Hematopoietic multipotent progenitor cell (in vitro differentiated cells): Measurements from ENCODE around the gene CD82. TPM values are rescaled to one million over a fixed set of nuclear protein-coding genes. Genes with fewer than 3 reads are reported as not detected.
"Not testable (repeated sequence)": the region's sequence is repeated elsewhere in the genome, so short reads cannot be mapped to it uniquely, and the experiment has no call there.

Source experiments
- DNase-seq, 3 donors: peaks; one replicate each; pipeline ENCODE4 v3.0.0-alpha.2; 2011 to 2015; ENCODE audit warnings: low read depth in 2 of 3, low spot score in 2 of 3
- total RNA-seq: library from RNA; depleted of rRNA; stranded (reverse); fragments of >200 nt; gene quantifications from one replicate; pipeline ENCODE4 v1.2.3, GENCODE V29; 2012

Gene CD82
- total RNA-seq, 1 donor = 326 TPM

DNA sequence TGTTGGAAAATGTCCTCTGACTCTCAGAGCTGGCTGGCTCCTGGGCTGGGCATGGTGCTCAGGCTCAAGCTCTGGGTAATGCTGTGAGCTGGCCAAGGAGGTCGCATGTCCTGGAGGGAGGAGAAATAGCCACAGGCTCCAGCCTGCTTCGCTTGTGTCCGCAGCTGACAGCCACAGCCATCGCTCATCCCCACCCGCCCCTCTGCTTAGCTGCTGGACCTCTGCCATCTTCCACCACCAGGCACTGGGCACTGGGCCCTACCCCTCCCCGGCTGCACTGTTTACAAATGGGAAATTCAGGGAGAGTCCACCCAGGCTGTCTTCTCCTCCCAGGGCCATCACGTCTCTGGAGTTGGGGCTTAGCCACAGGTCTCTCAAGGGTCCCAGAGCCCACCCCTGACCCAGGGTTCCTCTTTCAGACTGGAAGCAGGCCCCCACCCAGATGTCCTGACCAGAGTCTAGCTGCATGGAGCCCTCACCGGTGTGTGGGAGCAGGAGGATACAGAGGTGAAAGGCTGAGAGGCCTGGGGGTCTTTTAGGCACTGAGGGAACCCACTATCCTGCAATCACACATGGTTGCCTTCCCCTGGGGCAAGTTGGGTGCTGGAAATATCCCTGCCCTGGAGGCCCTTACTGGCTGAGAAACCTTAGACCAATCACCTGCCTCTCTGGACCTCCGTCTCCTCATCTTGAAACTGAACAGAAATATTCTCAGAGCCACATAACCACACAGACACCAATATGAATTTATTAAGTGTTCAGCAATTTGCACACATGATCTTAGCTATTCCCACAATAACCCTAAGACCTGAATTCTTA lies 62.7 kb downstream of the CD82 start:
- no peak for DNase-seq

DNA sequence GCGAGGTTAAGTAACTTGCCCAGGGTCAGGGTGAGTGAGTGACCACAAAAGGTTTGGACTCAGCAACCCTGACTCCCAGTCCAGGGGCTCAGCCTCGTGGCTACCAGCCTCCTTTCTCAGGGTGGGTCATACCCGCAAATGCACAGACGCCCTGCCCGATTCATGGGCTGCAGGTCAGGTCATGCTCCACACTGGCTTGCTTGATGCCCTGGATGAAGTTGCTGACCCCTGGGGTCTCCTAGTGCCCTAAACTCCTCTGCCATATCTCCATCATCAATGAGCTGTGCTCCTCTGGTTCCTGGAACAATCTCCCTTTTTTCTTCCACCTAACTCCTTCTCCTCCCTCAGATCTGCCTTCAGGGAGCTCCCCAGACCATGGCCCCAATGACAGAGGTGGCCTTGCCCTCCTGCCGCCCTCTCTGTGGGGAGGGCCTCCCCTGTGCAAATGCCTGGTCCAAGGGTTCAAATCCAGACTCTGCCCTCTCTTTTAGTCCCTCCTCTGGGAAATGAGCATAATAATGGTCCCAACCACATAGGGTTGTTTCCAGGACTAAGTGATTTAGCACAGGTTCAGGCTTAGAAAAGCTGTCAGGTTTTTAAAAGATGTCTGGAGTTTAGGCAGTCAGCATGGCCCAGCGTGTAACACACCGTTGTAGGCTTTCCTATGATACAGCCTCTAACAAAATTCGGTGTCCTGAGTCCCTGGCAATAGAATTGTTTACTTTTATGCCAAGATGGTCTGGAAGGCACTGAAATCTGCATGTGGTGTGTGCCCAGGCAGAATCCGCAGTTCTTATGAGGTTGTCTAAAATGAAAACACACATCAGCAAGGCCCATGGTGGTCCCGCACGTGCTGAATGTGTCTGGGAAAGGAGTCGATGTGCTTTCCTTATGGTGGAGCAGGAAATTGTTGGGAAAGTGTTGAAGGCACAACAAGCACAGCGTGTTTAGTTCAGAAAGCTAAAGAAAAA lies 63.6 kb downstream of the CD82 start:
- no peak for DNase-seq

DNA sequence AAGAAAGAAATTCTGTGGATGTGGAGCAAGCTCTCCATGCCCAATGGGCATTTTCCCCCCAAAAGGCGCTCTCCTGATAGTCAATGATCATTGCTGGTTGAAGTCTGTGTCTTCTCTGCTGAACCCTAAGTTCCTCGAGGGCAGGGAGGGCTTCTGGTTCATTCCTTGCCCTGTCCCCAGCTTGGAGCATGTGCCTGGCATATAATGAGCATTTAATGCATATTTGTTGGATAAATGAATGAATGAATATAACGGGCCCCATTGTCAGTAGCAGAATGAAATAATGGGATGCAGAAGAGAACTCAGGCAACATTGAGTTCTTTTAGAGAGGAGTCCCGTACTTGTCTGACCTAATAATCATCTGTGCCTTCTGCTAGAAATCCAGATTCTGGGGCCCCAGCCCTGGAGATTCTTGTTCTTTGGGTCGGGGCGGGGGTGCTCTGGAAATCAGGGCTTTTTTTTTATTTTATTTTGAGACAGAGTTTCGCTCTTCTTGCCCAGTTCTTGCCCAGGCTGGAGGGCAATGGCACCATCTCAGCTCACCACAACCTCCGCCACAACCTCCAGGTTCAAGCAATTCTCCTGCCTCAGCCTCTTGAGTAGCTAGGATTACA lies 64.4 kb downstream of the CD82 start:
- no peak for DNase-seq

DNA sequence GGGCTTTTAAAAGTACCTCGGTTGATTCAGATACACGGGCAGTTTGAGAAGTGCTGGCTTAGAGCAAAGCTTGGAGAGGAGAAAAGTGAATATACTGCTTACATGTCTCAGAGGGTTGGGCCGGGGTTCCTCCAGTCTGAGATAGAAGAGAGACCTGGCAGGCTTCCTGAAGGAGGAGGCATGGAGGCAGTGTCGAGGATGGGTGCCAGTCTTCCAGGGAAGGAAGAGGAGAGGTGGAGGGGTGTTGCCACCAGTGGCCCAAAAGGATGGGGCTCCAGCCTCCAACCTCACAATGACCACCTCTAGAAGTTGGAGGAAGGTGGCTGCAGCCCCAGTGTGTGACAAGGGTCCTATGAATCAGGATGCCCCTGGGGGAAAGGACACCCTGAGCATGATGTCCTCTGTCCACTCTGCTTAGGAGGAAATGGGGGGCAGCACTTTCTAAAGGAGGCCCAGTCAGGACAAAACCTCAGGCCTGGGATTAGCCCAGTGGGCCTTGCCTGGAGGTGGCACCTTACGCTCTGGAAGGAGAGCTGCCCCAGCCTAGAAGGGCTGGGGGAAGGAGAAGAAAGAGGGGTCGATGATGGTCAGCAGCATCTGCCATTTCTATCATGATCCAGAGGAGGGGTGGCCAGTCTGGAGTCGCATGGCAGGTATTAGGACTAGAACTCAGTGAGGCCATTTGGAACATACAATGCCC lies 65.2 kb downstream of the CD82 start:
- no peak for DNase-seq

DNA sequence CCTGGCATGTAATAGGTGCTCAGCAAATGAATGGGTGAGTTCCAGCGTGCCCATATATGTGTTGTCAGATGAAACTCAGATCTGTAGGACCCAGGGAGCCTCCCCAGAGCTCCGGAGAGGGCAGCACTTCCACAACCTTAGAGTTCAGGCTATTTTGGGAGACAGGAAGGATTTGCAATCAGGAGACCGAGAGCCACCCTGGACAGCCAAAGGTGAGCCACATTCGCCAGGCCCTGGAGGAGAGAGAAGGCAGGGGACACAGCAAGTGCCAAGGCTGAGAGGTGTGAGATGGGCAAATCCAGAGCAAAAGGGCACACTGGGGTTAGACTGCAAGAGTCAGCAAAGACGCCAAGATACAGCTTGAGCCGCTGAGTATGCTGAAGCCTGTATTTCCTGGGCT lies 66.4 kb downstream of the CD82 start:
- no peak for DNase-seq

DNA sequence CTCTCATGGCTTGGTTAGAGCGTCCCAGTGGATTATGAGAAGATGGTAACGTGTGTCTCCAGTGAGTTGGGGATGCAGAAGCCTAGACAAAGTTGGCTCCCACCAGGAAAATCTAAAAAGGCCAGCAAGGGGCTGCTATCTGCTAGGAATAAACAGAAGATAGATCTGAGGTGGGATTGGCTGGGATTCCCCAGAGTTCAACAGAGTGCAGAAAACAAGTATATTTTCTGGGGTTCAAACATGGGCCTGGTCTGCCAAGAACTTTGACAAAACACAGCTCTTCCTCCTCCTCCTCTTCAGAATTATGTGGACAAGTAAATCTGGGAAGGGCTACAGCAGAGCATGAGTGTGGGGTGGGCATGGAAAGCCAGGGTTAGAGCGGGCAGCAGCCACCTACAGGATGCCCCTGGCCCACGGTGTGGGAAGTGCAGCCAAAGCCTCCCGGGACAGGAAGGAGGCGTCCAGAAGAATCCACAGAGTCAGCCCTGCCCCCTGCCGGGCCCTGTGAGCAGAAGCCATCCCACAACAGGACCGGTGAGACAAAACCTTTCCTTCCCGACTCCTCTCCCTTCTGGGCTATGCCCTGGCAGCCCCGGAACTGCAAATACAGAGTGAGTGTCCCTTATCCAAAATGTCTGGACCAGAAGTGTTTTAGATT lies 67.1 kb downstream of the CD82 start:
- DNase-seq = peak in 2 of 3 donors; percentile 35 to 36

DNA sequence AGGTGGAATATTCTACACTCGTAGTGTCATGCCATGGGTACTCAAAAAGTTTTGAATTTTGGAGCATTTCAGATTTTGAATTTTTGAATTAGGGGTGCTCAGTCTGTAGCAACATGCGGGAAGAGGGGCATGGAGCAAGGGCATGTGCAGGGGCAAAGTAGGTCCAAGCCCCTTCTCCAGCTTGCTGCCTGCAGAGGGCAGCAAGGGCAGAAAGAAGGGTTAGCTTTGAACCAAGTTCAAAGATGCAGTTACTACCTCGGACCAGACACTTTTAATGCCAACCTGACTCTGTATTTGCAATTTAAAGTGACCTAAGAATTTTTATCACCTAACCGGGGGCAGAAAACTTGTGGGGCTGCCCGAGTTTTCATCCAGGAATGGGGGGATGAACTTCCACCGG lies 68.2 kb downstream of the CD82 start:
- DNase-seq = peak in 1 of 3 donors; percentile 22

DNA sequence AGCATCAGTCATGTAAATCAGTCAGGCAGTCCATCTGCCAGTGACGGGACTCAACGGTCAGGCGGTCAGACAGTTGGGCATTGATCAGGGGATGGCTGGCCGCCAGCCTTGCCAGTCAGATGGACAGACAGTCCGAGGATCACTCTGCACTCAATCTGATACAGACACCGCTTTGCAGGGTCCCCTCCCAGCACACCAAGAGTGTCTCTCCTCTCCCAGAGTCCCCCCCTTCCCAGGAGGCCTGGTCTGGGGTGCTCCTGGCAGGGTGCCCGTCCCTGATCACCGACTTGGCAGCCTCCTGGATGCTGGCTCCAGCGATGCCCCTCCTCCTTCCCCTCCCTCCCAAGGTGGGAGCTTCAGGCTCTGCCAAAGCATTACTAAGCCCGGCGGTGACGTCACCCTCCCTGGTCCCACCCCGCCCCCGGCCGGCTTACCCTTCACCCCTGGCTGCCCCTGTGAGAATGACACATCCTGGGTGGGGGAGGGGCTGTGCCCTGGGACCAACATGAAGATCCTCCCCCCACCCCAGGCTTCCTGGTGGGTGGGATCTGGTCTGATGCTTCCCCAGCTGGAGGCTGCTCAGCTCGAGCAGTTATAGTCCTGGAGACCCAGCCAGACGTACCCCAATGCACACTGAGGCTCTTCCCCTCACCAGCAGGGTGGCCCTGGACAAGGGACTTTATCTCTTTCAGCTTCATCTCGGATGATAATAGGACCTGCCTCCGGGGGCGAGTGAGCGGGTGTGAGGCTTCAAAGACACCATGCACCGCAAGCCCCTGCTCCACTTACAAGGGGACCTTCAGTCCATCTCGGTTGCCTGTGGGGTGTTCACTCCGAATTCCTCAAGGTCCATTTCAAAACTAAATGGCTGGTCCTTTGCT lies 69.2 kb downstream of the CD82 start:
- no peak for DNase-seq

DNA sequence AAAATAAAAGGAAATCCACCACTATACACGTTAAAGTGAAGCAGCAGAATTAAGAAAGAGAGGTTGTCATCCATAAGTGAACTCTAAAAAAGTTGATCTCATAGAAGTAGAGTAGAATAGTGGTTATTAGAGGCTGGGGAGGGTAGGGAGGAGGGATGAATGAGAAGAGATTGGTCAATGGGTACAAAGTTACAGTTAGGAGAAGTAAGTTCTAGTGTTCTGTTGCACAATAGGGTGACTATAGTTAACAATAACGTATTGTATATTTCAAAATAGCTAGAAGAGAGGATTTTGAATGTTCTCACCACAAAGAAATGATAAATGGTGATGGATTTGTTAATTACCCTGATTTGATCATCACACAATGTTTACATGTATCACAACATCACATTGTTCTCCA lies 72.0 kb downstream of the CD82 start:
- DNase-seq = no peak

DNA sequence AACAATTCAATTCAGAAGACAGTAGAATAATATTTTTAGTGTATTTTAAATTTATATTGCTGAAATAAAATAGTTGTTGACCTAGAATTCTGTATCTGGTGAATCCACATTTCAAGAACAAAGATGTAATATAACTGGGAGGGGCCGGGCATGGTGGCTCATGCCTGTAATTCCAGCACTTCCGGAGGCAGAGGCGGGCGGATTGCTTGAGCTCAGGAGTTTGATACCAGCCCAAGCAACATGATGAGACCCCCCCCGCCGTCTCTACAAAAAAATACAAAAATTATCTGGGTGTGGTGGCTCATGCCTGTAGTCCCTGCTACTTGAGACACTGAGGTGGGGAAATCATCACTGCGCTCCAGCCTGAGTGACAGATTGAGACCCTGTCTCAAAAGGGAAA lies 72.6 kb downstream of the CD82 start:
- DNase-seq = no peak

DNA sequence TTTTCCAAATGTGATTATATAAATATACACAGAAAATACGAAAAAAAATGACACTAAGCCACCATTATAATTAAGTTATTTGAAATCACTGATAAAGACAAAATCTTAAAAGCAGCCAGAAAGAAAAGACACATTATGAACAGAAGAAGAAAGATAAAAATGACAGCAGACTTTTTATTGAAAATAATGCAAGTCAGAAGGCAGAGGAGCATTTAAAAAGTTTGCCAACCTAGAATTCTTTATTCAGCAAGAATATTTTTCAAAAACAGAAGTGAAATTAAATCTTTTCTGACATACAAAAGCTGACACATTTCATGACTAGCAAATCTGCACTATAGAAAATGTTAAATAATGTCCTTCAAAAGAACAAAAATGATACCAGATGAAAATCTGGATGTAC lies 77.8 kb downstream of the CD82 start:
- peak in 1 of 3 donors; percentile 33 for DNase-seq

DNA sequence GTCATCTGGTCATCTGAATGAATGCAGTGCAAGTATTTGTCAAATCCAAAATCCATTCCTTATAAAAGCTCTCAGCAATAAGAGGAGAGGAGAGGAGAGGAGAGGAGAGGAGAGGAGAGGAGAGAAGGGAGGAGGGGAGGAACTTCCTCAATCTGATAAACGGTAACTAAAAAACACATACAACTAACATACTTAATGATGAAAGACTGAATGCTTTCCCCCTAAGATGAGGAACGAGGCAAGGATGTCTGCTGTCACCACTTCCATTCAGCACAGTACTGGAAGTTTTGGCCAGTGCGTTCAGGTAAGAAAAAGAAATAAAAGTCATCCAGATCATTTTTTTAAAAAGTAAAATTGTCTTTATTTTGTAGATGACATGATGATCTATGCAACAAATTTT lies 80.4 kb downstream of the CD82 start:
- DNase-seq = no peak

DNA sequence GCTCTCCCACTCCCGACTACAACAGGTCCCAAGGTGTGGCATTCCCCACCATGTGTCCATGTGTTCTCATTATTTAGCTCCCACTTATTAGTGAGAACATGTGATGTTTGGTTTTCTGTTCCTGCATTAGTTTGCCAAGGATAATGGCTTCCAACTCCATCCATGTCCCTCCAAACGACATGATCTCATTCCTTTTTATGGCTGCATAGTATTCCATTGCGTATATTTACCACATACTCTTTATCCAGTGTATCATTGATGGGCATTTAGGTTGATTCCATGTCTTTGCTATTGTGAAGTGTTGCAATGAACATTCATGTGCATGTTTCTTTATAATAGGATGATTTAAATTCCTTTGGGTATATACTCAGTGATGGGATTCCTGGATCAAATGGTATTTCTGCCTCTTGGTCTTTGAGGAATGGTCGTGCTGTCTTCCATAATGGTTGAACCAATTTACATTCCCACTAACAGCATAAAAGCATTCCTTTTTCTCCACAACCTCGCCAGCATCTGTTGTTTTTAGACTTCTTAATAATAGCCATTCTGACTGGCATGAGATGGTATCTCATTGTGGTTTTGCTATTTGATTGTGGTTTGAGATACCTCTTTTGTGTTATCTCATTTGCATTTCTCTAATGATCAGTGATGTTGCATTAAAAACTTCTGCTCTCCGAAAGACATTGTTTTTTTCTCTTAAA lies 81.9 kb downstream of the CD82 start:
- not testable (repeated sequence) for DNase-seq

DNA sequence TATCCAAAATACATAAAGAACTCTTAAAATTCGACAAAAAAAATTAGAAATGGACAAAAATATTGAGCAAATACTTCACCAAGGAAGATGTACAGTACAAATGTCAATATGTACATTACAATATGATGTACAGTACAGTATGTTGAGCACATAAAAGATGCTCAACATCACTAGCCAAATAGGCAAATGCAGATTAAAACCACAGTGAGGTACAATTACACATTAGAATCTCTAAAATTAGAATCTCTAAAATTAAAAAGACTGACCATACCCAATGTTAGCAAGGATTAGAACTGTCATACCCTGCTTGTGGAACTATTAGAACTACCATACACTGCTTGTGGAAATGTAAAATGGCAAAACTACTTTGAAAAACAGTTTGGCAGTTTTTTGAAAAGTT lies 82.6 kb downstream of the CD82 start:
- no peak for DNase-seq

DNA sequence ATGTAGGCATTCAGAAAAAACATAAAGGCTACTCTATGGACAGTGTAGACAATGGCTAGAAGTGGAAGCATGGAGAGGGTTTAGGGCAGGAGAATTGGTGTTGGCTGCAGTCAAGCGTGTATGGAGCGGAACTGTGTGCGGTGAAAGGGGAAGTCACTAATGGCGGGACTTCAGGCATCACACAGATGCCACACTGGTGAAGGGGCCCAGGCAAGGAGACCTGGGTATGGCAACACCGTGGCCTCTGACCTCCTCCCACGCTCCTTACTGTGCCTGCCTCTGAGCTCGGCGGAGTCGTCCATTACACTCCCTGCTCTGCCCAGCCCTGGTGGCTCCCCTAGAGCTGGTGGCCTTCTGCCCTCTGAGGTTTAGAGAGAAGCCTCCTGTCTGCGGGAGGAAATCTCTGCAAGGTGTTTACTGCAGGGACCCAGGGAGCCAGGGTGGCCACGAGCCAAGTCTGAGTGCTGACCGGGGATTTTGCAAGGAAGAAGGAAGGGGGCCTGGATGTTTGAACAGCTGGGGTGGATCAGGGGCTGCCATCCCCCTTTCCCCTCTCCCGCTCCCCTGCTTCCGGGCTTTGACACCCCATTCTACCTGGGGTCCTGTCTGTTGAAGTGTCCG lies 86.2 kb downstream of the CD82 start:
- DNase-seq = peak in 1 of 3 donors; percentile 19

DNA sequence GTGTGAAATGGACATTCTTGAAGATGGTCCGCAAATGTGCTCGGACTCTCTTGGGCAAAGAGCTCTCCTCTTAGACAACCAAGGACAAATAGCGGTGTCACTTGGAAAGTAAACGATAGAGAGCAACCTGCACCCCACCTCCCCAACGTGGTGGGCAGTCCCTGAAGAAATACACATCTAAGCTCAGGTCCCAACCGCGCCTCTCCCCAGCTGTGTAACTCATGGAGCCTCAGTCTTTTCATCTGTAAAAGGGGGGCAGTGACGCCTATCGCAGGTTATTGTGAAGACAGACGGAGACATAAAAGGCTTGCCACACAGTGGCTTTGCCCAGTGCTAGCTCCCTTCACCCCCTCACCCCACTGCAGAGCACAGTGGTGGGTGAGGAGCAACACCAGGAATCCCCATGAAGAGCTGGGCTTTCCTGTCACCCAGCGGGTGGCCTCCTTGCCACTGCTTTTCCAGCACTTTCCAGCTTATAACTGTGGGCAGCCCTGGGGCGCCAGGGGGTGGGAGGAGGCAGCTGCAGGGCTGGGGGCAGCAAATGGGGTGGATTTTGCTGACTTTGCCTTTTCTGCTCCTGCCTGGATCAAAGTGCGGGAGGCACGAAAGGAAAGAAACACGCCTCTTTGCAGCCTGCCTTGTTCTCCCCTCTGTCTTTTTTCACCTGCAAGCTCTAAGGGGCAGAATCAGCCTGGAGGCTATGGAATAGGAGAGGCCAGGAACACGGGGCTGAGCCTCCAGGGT lies 87.6 kb downstream of the CD82 start:
- no peak for DNase-seq

DNA sequence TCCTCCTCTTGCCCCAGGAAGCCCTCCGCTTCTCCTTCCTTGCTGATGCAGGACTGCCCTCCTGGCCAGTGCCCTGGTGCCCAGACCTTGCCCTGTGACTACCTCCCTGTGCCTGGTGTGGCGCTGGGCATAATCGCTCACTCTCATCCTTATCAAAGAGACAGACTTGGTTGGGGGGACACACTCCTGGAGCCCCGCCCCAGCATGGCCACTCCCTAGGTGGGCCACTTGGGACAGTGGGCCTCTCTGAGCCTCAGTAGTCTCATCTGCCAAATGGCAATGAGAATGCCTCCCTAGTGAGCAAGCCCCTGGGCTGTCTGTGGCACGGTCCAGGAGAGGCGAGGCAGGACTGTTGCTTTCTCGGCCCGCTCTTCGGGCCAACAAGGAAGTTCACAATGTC lies 88.6 kb downstream of the CD82 start:
- no peak for DNase-seq
